GM12878 (cell line): ENCODE results near the gene NTM. TPM values are rescaled to one million over a fixed set of nuclear protein-coding genes. Genes with fewer than 3 reads are reported as not detected.

Source experiments
- ATAC-seq: fragments of 200-7000 bp; cut with Tn5 transposase; 3 replicates; pipeline ENCODE4 v1.9.1; 2020; ENCODE audit warnings: mild to moderate bottlenecking, moderate library complexity
- BruUV-seq: library from RNA; stranded (reverse); fragments of 400-500 nt; replicated peaks from 2 replicates; lab custom pipeline; 2021; lab: Mats Ljungman, UMichigan
- CTCF ChIA-PET: fragments of 300-600 bp; sonication (Branson Sonifier 250); formaldehyde crosslinking; extraction: SDS; loops from one replicate; lab custom pipeline; 2021; ENCODE audit warnings: inconsistent platforms; lab: Yijun Ruan, JAX
- POLR2A ChIA-PET: fragments of 350-600 bp; formaldehyde crosslinking; extraction: SDS; loops from one replicate; lab custom pipeline; 2021; ENCODE audit warnings: inconsistent platforms; lab: Charles Lee
- RAD21 ChIA-PET: fragments of 300-600 bp; sonication (Branson Sonifier 250); formaldehyde crosslinking; loops from one replicate; lab custom pipeline; 2023; ENCODE audit warnings: antibody characterized with exemption; ENCODE audit not compliant: unreplicated experiment; lab: Charles Lee
- SMC1A ChIA-PET: fragments of 300-600 bp; sonication (Branson Sonifier 250); formaldehyde crosslinking; loops from one replicate; lab custom pipeline; 2023; ENCODE audit not compliant: unreplicated experiment, uncharacterized antibody; lab: Charles Lee
- DNase-seq: peaks from one replicate; pipeline ENCODE4 v3.0.0-alpha.2; 2011; ENCODE audit warnings: low read depth, low spot score
- FAIRE-seq: peaks from 3 replicates; lab custom pipeline; 2011; peaks lifted over from hg19 to GRCh38; lab: Jason Lieb, UNC
- H2AFZ ChIP-seq: 2 replicates; pipeline ENCODE4 v1.6.0; 2011; ENCODE audit warnings: low read depth, low read length, control low read depth; ENCODE audit not compliant: control insufficient read depth
- H3K27ac ChIP-seq: 2 replicates; pipeline ENCODE4 v1.5.1; 2011; ENCODE audit warnings: control low read depth; ENCODE audit not compliant: control insufficient read depth, insufficient read depth
- H3K27me3 ChIP-seq, 2 experiments: replicated peaks in 1 of 2; 2 replicates each; pipeline versions ENCODE4 v1.6.0 to v1.6.1; 2011; ENCODE audit warnings: low read length in 1 of 2; ENCODE audit not compliant: control insufficient read depth in 2 of 2, insufficient read depth in 2 of 2
- H3K36me3 ChIP-seq, 2 experiments: 2 replicates each; pipeline ENCODE4 v1.5.1; 2011; ENCODE audit warnings: low read length in 1 of 2; ENCODE audit not compliant: control insufficient read depth in 2 of 2, insufficient read depth in 2 of 2
- H3K4me1 ChIP-seq: 2 replicates; pipeline ENCODE4 v1.6.1; 2011; ENCODE audit warnings: mild to moderate bottlenecking, low read length, moderate library complexity, mixed read lengths; ENCODE audit not compliant: control insufficient read depth, insufficient read depth
- H3K4me2 ChIP-seq: 2 replicates; pipeline ENCODE4 v1.6.0; 2011; ENCODE audit warnings: control low read depth; ENCODE audit not compliant: control insufficient read depth, insufficient read depth
- H3K4me3 ChIP-seq: fragments of 200-600 bp; sonication (generic); 2 replicates; pipeline ENCODE4 v1.5.1; 2016
- H3K79me2 ChIP-seq: 2 replicates; pipeline ENCODE4 v1.6.0; 2011; ENCODE audit warnings: low read length; ENCODE audit not compliant: control insufficient read depth, insufficient read depth
- H3K9ac ChIP-seq: 2 replicates; pipeline ENCODE4 v1.8.0; 2011; ENCODE audit warnings: low read length, control low read depth, mixed read lengths; ENCODE audit not compliant: control insufficient read depth, insufficient read depth
- H3K9me3 ChIP-seq: replicated peaks from 3 replicates; pipeline ENCODE4 v1.5.1; 2011; ENCODE audit warnings: mild to moderate bottlenecking, low read length; ENCODE audit not compliant: control insufficient read depth, insufficient read depth
- H4K20me1 ChIP-seq: 2 replicates; pipeline ENCODE4 v1.6.0; 2011; ENCODE audit not compliant: control insufficient read depth, insufficient read depth
- CHD4 ChIP-seq: fragments of 200-600 bp; sonication (generic); IDR thresholded peaks from 2 replicates; pipeline ENCODE4 v1.6.1; 2016; ENCODE audit warnings: mild to moderate bottlenecking
- HDAC2 ChIP-seq: fragments of 200-600 bp; sonication (generic); IDR thresholded peaks from 2 replicates; pipeline ENCODE4 v1.6.1; 2017
- RAD51 ChIP-seq: fragments of 450-650 bp; IDR thresholded peaks from 2 replicates; pipeline ENCODE4 v1.6.1; 2016; ENCODE audit warnings: moderate library complexity, mild to moderate bottlenecking, inconsistent platforms
- SREBF2 ChIP-seq: IDR thresholded peaks from 2 replicates; pipeline ENCODE4 v1.6.1; 2012; ENCODE audit warnings: mild to moderate bottlenecking, low read length
- SUPT20H ChIP-seq: IDR thresholded peaks from 2 replicates; pipeline ENCODE4 v1.6.1; 2011; ENCODE audit warnings: low read depth, mild to moderate bottlenecking, low read length, moderate library complexity, borderline replicate concordance; ENCODE audit not compliant: control insufficient read depth
- TBL1XR1 ChIP-seq: IDR thresholded peaks from 2 replicates; pipeline ENCODE4 v1.6.1; 2012; ENCODE audit warnings: low read depth, low read length, improper control_type of control experiment
- TCF3 ChIP-seq: IDR thresholded peaks from 2 replicates; pipeline ENCODE4 v1.6.1; 2012; ENCODE audit warnings: low read depth, mild to moderate bottlenecking, low read length, borderline replicate concordance; ENCODE audit not compliant: insufficient read depth
- WGBS: methylation state at CpG from one replicate; pipeline ENCODE4 v1.1.6; 2016; ENCODE audit warnings: low lambda C conversion rate; ENCODE audit not compliant: insufficient replicate concordance, insufficient coverage; ENCODE audit errors: missing lambda C conversion rate; 5-methylcytosine and 5-hydroxymethylcytosine counted together
- in situ Hi-C: fragments of 300-500 bp; cut with MboI; formaldehyde crosslinking; loops from 9 replicates; pipeline ENCODE4 v1.14.3; 2018; ENCODE audit warnings: mixed read lengths
- intact Hi-C: fragments of 100-400 bp; cut with micrococcal nuclease; formaldehyde crosslinking; loops from one replicate; pipeline ENCODE4 v1.14.2; 2022; ENCODE audit not compliant: unreplicated experiment
- polyA plus RNA-seq, 11 experiments: library from polyadenylated mRNA; depleted of rRNA in 4 of 11; unstranded in 6 of 11; stranded (reverse) in 5 of 11; fragments of >200 nt; fragmentation: Nextera tagmentation in 4 of 11; fragmentation: Illumina TruSeq in 1 of 11; extraction: Ambion mirVana in 4 of 11; extraction: Trizol in 1 of 11; gene quantifications; 1 replicate in 1 of 11; 2 replicates in 10 of 11; pipeline versions ENCODE4 v1.2.1 to v1.2.3, GENCODE V29; 2011 to 2016; ENCODE audit warnings: inconsistent platforms in 2 of 11, missing spikeins in 2 of 11, low read depth in 1 of 11
- total RNA-seq, 4 experiments: library from RNA; depleted of rRNA in 3 of 4; stranded (reverse); fragments of >200 nt in 3 of 4; fragmentation: Illumina TruSeq in 1 of 4; extraction: Trizol in 1 of 4; gene quantifications; 2 replicates each; pipeline versions ENCODE4 v1.2.1 to v1.2.3, GENCODE V29; 2013 to 2021
- TF ChIP-seq, protein P1 (sequence below): IDR thresholded peaks from 2 replicates; pipeline ENCODE4 v1.6.1; 2011; ENCODE audit warnings: borderline replicate concordance, low read depth, mild to moderate bottlenecking, moderate library complexity, mixed read lengths, low read length; ENCODE audit not compliant: insufficient read depth; ENCODE audit errors: extremely low read length
- TF ChIP-seq, protein P2 (sequence below): fragments of 150-350 bp; IDR thresholded peaks from 2 replicates; pipeline ENCODE4 v1.6.1; 2016; ENCODE audit warnings: low read depth, low read length

NTM gene
- total and polyA plus RNA-seq, 10 of the 15 experiments (the other 5 are each of a cell fraction or from before 2014, with no cell fraction given) = not detected

DNA sequence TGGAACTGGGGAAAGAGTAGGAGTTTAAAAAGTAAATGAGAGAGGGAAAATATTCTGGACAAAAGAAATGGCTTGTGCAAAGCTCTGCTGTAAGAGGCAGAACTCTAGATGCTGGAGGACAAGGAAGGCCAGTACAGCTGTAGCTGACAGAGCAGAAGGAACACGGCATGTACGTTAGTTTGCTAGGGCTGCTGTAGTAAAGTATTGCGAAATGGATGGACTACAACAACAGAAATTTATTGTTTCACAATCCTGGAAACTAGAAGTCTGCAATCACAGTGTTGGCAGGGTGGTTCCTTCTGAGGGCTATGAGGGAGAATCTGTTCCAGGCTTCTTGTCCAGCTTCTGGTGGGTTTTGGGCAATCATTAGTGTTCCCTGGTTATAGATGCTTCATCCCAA lies 454.4 kb downstream of the NTM start:
- no TSS peak for BruUV-seq
- no peak for DNase-seq
- WGBS = 39% methylated on average over 3 of the region's 3 CpGs

More for the DNA sequence above, 454.4 kb downstream of the NTM start:
- Histone ChIP-seq H3K79me2 (no peaks in the 10 kb centered on the region), H3K9ac (no peak overlapping the region), H3K4me2 (no peak overlapping the region), H3K27ac (no peak overlapping the region), H3K27me3 (peaks cover 2% of the 10 kb centered on the region in 2 experiments; a peak in 3 of 4 replicates), H3K36me3 (no peaks in the 10 kb centered on the region), H4K20me1 (no peaks in the 10 kb centered on the region), H3K9me3 (no peaks in the 10 kb centered on the region), H3K4me1 (no peaks in the 10 kb centered on the region), H3K4me3 (no peak overlapping the region), H2AFZ (no peak overlapping the region)
- SMC1A ChIA-PET = no interaction called here
- POLR2A ChIA-PET = no interaction called here
- RAD21 ChIA-PET = no interaction called here
- CTCF ChIA-PET = interaction anchor here (1.2 kb wide), 1 partner anchor 130 kb away, joined by 3 read pairs; no protein-coding TSS in a partner anchor
- in situ Hi-C loops = no loop called here
- intact Hi-C loops = no loop called here
- no peak for TF ChIP-seq HDAC2
- no peak for TF ChIP-seq CHD4
- no peak for TF ChIP-seq SREBF2
- TF ChIP-seq TBL1XR1 = no peak
- TF ChIP-seq RAD51 = no peak
- TF ChIP-seq, protein P1, sequence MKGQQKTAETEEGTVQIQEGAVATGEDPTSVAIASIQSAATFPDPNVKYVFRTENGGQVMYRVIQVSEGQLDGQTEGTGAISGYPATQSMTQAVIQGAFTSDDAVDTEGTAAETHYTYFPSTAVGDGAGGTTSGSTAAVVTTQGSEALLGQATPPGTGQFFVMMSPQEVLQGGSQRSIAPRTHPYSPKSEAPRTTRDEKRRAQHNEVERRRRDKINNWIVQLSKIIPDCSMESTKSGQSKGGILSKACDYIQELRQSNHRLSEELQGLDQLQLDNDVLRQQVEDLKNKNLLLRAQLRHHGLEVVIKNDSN = no peak
- TF ChIP-seq, protein P2, sequence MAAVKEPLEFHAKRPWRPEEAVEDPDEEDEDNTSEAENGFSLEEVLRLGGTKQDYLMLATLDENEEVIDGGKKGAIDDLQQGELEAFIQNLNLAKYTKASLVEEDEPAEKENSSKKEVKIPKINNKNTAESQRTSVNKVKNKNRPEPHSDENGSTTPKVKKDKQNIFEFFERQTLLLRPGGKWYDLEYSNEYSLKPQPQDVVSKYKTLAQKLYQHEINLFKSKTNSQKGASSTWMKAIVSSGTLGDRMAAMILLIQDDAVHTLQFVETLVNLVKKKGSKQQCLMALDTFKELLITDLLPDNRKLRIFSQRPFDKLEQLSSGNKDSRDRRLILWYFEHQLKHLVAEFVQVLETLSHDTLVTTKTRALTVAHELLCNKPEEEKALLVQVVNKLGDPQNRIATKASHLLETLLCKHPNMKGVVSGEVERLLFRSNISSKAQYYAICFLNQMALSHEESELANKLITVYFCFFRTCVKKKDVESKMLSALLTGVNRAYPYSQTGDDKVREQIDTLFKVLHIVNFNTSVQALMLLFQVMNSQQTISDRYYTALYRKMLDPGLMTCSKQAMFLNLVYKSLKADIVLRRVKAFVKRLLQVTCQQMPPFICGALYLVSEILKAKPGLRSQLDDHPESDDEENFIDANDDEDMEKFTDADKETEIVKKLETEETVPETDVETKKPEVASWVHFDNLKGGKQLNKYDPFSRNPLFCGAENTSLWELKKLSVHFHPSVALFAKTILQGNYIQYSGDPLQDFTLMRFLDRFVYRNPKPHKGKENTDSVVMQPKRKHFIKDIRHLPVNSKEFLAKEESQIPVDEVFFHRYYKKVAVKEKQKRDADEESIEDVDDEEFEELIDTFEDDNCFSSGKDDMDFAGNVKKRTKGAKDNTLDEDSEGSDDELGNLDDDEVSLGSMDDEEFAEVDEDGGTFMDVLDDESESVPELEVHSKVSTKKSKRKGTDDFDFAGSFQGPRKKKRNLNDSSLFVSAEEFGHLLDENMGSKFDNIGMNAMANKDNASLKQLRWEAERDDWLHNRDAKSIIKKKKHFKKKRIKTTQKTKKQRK = no peak
- no peak for TF ChIP-seq SUPT20H
- TF ChIP-seq TCF3 = no peak
- ATAC-seq = no peak
- FAIRE-seq = no peak
